ENCODE data around the gene PINLYP.

GRCh38 chr19:43626838-43627237 lies 51.2 kb downstream of the PINLYP start:
- TF ChIP-seq ZFP30 (CRISPR knock-in tag; IDR thresholded peaks at IDR 0.05) (no peak), ZC3H10 (CRISPR knock-in tag; IDR thresholded peaks at IDR 0.05) (no peak), GLIS3 (CRISPR knock-in tag; IDR thresholded peaks at IDR 0.05) (no peak)
